Cardiac muscle cell (in vitro differentiated cells and primary cell): Measurements from ENCODE around the gene PRPF6. TPM values are rescaled to one million over a fixed set of nuclear protein-coding genes. Genes with fewer than 3 reads are reported as not detected.

Experiments
- DNase-seq, 2 donors: peaks; one replicate each; pipeline versions ENCODE4 v3.0.0 to v3.0.0-alpha.2; 2010 to 2017; ENCODE audit warnings: low read depth in 1 of 2, low spot score in 1 of 2
- H3K27ac ChIP-seq: fragments of 200-600 bp; sonication (generic); 2 replicates; pipeline ENCODE4 v1.5.1; 2016
- H3K27me3 ChIP-seq: fragments of 200-600 bp; sonication (generic); 2 replicates; pipeline ENCODE4 v1.6.0; 2016; ENCODE audit warnings: control low read depth
- H3K36me3 ChIP-seq: fragments of 200-600 bp; sonication (generic); 2 replicates; pipeline ENCODE4 v1.5.1; 2016; ENCODE audit warnings: control low read depth
- H3K4me1 ChIP-seq: fragments of 200-600 bp; sonication (generic); 2 replicates; pipeline ENCODE4 v1.8.1; 2017; ENCODE audit warnings: low read depth, mild to moderate bottlenecking, mixed run types
- H3K4me3 ChIP-seq: fragments of 200-600 bp; sonication (generic); 2 replicates; pipeline ENCODE4 v1.5.1; 2016; ENCODE audit warnings: mild to moderate bottlenecking
- H3K9me3 ChIP-seq: fragments of 200-600 bp; sonication (generic); 2 replicates; pipeline ENCODE4 v1.5.1; 2017; ENCODE audit warnings: low read depth, mild to moderate bottlenecking, control low read depth
- CTCF ChIP-seq: IDR thresholded peaks from 2 replicates; pipeline ENCODE4 v1.5.1; 2012; ENCODE audit warnings: low read depth, mild to moderate bottlenecking, low read length
- polyA plus RNA-seq: library from polyadenylated mRNA; unstranded; fragments of >200 nt; fragmentation: Nextera tagmentation; extraction: Ambion mirVana; gene quantifications from 2 replicates; pipeline ENCODE4 v1.2.1, GENCODE V29; 2016
- total RNA-seq: library from RNA; depleted of rRNA; stranded (reverse); fragments of >200 nt; gene quantifications from 2 replicates; pipeline ENCODE4 v1.2.3, GENCODE V29; 2016

PRPF6 gene
- total and polyA plus RNA-seq, 2 experiments from 2014 or later = 67.6 to 73.5 TPM

- H3K4me1 ChIP-seq = no peaks in the 10 kb centered on the region
- TF ChIP-seq CTCF = no peak
- H3K27me3 ChIP-seq = no peaks in the 10 kb centered on the region
- no peak overlapping the region for H3K4me3 ChIP-seq
- H3K9me3 ChIP-seq = no peaks in the 10 kb centered on the region
- H3K27ac ChIP-seq = no peak overlapping the region
- DNase-seq = no peak
- H3K36me3 ChIP-seq = peaks cover 31% of the 10 kb centered on the region
These were observed 34.7 kb downstream of the PRPF6 start for GRCh38 chr20:64015635-64016034.

- TF ChIP-seq CTCF = no peak
- no peak for DNase-seq
- Histone ChIP-seq H3K4me3 (no peak overlapping the region), H3K36me3 (peaks cover 35% of the 10 kb centered on the region), H3K4me1 (no peaks in the 10 kb centered on the region), H3K27me3 (no peaks in the 10 kb centered on the region), H3K9me3 (no peaks in the 10 kb centered on the region), H3K27ac (no peak overlapping the region)
These were observed 40.4 kb downstream of the PRPF6 start for GRCh38 chr20:64021124-64021975.

- Histone ChIP-seq H3K9me3 (no peaks in the 10 kb centered on the region), H3K4me3 (no peak overlapping the region), H3K27me3 (no peaks in the 10 kb centered on the region), H3K36me3 (peaks cover 42% of the 10 kb centered on the region), H3K4me1 (no peaks in the 10 kb centered on the region), H3K27ac (no peak overlapping the region)
- TF ChIP-seq CTCF = no peak
- no peak for DNase-seq
These were observed 41.9 kb downstream of the PRPF6 start for GRCh38 chr20:64022671-64023360.

- Histone ChIP-seq H3K27me3 (no peaks in the 10 kb centered on the region), H3K4me1 (no peaks in the 10 kb centered on the region), H3K27ac (no peak overlapping the region), H3K4me3 (no peak overlapping the region), H3K9me3 (no peaks in the 10 kb centered on the region), H3K36me3 (peaks cover 45% of the 10 kb centered on the region)
- no peak for DNase-seq
- TF ChIP-seq CTCF = no peak
These were observed 42.6 kb downstream of the PRPF6 start for GRCh38 chr20:64023361-64024140.

GRCh38 chr20:64024141-64024990, 43.4 kb downstream of the PRPF6 start:
- no peak for TF ChIP-seq CTCF
- Histone ChIP-seq H3K36me3 (peaks cover 48% of the 10 kb centered on the region), H3K9me3 (no peaks in the 10 kb centered on the region), H3K4me1 (no peaks in the 10 kb centered on the region), H3K27me3 (no peaks in the 10 kb centered on the region), H3K4me3 (no peak overlapping the region), H3K27ac (no peak overlapping the region)
- no peak for DNase-seq
